Ishikawa (cell line): ENCODE results near the gene GABPB1.

Experiments used
- CEBPB ChIP-seq: IDR thresholded peaks from 2 replicates; pipeline ENCODE4 v1.6.1; 2012
- CREB1 ChIP-seq: IDR thresholded peaks from 2 replicates; pipeline ENCODE4 v1.6.1; 2012; ENCODE audit warnings: low read depth
- EP300 ChIP-seq: IDR thresholded peaks from 2 replicates; pipeline ENCODE4 v1.6.1; 2012; ENCODE audit warnings: borderline replicate concordance
- FOXM1 ChIP-seq: IDR thresholded peaks from 2 replicates; pipeline ENCODE4 v1.6.1; 2012; ENCODE audit warnings: low read depth, borderline replicate concordance
- NFIC ChIP-seq: IDR thresholded peaks from 2 replicates; pipeline ENCODE4 v1.6.1; 2012
- RAD21 ChIP-seq: IDR thresholded peaks from 2 replicates; pipeline ENCODE4 v1.6.1; 2012; ENCODE audit warnings: low read depth
- TAF1 ChIP-seq: IDR thresholded peaks from 2 replicates; pipeline ENCODE4 v1.6.1; 2012; ENCODE audit warnings: low read depth, mild to moderate bottlenecking
- TCF12 ChIP-seq: IDR thresholded peaks from 2 replicates; pipeline ENCODE4 v1.6.1; 2012; ENCODE audit warnings: low read depth
- TEAD4 ChIP-seq: IDR thresholded peaks from 2 replicates; pipeline ENCODE4 v1.6.1; 2012
- YY1 ChIP-seq: IDR thresholded peaks from 2 replicates; pipeline ENCODE4 v1.6.1; 2012; ENCODE audit warnings: low read depth
- ZBTB7A ChIP-seq: IDR thresholded peaks from 2 replicates; pipeline ENCODE4 v1.6.1; 2012; ENCODE audit warnings: low read depth
- TF ChIP-seq, protein P1 (sequence below): IDR thresholded peaks from 2 replicates; pipeline ENCODE4 v1.6.1; 2012
- TF ChIP-seq, protein P2 (sequence below): IDR thresholded peaks from 2 replicates; pipeline ENCODE4 v1.6.1; 2012; ENCODE audit warnings: low read depth, mild to moderate bottlenecking
- TF ChIP-seq, protein P3 (sequence below): IDR thresholded peaks from 2 replicates; pipeline ENCODE4 v1.6.1; 2012

DNA sequence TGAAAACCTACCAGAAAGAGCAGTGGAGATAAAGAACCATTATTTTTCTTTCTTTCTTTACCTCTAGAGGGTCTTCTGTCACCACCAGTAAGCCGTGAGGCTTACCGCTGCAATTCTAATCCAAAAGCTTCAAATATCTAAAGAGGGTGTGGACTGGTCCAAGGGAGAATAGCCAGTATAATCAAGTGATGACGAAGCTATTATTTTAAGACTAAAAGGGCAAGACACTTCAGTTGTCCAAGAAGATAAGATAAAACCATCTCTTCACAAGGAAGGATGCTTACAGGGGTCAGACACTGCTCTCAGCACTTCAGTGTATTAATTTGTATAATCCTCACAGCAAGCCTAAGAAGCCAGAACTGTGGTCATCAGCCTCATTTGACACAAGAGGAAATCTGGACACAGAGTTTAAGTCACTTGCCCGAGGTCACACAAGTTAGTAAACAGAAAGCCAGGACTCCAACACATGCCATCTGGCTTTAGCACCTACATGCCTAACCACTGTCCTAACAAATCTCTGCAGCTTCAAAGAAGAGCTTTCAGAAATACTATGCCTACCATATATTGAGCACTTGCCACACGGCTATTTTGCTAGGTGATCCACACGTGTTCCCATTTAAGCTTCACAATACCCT is 104.1 kb downstream of the GABPB1 start:
- TF ChIP-seq RAD21 (no peak), TCF12 (no peak), TAF1 (no peak), EP300 (no peak), NFIC (no peak), YY1 (no peak), CREB1 (no peak), TEAD4 (no peak), ZBTB7A (no peak), FOXM1 (no peak), CEBPB (no peak)
- TF ChIP-seq, protein P1, sequence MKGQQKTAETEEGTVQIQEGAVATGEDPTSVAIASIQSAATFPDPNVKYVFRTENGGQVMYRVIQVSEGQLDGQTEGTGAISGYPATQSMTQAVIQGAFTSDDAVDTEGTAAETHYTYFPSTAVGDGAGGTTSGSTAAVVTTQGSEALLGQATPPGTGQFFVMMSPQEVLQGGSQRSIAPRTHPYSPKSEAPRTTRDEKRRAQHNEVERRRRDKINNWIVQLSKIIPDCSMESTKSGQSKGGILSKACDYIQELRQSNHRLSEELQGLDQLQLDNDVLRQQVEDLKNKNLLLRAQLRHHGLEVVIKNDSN: no peak
- TF ChIP-seq, protein P2, sequence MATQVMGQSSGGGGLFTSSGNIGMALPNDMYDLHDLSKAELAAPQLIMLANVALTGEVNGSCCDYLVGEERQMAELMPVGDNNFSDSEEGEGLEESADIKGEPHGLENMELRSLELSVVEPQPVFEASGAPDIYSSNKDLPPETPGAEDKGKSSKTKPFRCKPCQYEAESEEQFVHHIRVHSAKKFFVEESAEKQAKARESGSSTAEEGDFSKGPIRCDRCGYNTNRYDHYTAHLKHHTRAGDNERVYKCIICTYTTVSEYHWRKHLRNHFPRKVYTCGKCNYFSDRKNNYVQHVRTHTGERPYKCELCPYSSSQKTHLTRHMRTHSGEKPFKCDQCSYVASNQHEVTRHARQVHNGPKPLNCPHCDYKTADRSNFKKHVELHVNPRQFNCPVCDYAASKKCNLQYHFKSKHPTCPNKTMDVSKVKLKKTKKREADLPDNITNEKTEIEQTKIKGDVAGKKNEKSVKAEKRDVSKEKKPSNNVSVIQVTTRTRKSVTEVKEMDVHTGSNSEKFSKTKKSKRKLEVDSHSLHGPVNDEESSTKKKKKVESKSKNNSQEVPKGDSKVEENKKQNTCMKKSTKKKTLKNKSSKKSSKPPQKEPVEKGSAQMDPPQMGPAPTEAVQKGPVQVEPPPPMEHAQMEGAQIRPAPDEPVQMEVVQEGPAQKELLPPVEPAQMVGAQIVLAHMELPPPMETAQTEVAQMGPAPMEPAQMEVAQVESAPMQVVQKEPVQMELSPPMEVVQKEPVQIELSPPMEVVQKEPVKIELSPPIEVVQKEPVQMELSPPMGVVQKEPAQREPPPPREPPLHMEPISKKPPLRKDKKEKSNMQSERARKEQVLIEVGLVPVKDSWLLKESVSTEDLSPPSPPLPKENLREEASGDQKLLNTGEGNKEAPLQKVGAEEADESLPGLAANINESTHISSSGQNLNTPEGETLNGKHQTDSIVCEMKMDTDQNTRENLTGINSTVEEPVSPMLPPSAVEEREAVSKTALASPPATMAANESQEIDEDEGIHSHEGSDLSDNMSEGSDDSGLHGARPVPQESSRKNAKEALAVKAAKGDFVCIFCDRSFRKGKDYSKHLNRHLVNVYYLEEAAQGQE: no peak
- TF ChIP-seq, protein P3, sequence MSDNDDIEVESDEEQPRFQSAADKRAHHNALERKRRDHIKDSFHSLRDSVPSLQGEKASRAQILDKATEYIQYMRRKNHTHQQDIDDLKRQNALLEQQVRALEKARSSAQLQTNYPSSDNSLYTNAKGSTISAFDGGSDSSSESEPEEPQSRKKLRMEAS: no peak
